Esophagus muscularis mucosa (tissue), 3 donors: ENCODE measurements around the gene CILP2.

ENCODE experiments used
- EP300 ChIP-seq: sonication (generic); formaldehyde crosslinking; IDR thresholded peaks from one replicate; pipeline ENCODE4 v1.6.1; 2017; ENCODE audit warnings: antibody characterized with exemption
- TF ChIP-seq, protein P1 (sequence below), 3 experiments: fragments of 200-600 bp in 2 of 3; fragments of 450-650 bp in 1 of 3; sonication (generic) in 2 of 3; IDR thresholded peaks; one replicate each; pipeline ENCODE4 v1.5.1; 2017 to 2019; ENCODE audit warnings: antibody characterized with exemption in 3 of 3, mild to moderate bottlenecking in 2 of 3, moderate library complexity in 1 of 3

GRCh38 chr19:19571071-19571786 lies 33.2 kb downstream of the CILP2 start:
- TF ChIP-seq, protein P1, sequence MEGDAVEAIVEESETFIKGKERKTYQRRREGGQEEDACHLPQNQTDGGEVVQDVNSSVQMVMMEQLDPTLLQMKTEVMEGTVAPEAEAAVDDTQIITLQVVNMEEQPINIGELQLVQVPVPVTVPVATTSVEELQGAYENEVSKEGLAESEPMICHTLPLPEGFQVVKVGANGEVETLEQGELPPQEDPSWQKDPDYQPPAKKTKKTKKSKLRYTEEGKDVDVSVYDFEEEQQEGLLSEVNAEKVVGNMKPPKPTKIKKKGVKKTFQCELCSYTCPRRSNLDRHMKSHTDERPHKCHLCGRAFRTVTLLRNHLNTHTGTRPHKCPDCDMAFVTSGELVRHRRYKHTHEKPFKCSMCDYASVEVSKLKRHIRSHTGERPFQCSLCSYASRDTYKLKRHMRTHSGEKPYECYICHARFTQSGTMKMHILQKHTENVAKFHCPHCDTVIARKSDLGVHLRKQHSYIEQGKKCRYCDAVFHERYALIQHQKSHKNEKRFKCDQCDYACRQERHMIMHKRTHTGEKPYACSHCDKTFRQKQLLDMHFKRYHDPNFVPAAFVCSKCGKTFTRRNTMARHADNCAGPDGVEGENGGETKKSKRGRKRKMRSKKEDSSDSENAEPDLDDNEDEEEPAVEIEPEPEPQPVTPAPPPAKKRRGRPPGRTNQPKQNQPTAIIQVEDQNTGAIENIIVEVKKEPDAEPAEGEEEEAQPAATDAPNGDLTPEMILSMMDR (IDR thresholded peaks at IDR 0.05): no peak
- no peak for TF ChIP-seq EP300
